Measurements from ENCODE around the gene CNOT2. TPM values are rescaled to one million over a fixed set of nuclear protein-coding genes. Genes with fewer than 3 reads are reported as not detected.

The CNOT2 gene
- total RNA-seq, 6 donors from 2014 or later = 44.1 to 188 (median 98.7) TPM

- H3K27me3 ChIP-seq = no peaks in the 10 kb centered on the region
- WGBS, 2 donors = 84 to 90% methylated on average over 6 of the region's 6 CpGs
- TF ChIP-seq POLR2AphosphoS5 (IDR thresholded peaks at IDR 0.05) (no peak), EP300 (IDR thresholded peaks at IDR 0.05) (no peak), CTCF (IDR thresholded peaks at IDR 0.05) (no peak), POLR2A (IDR thresholded peaks at IDR 0.05) (no peak)
- ATAC-seq (ENCODE audit: low FRiP score in 2 of 2) (no peak), DNase-seq (no peak)
- no peak overlapping the region for H3K27ac ChIP-seq
- H3K36me3 ChIP-seq = no peaks in the 10 kb centered on the region
- peaks cover 0 to 16% (median 5%) of the 10 kb centered on the region in 4 donors for H3K4me1 ChIP-seq
- H3K4me3 ChIP-seq = no peak overlapping the region
- no peaks in the 10 kb centered on the region for H3K9me3 ChIP-seq
Measured at GRCh38 chr12:70264067-70264867, 21.0 kb downstream of the CNOT2 start.

- WGBS, 2 donors = 89 to 90% methylated on average over 1 of the region's 1 CpG
- H3K27me3 ChIP-seq = no peaks in the 10 kb centered on the region
- DNase-seq (no peak), ATAC-seq (ENCODE audit: low FRiP score in 2 of 2) (no peak)
- no peaks in the 10 kb centered on the region for H3K9me3 ChIP-seq
- no peak overlapping the region for H3K27ac ChIP-seq
- H3K4me3 ChIP-seq = no peak overlapping the region
- no peaks in the 10 kb centered on the region for H3K36me3 ChIP-seq
- TF ChIP-seq CTCF (IDR thresholded peaks at IDR 0.05) (no peak), EP300 (IDR thresholded peaks at IDR 0.05) (no peak), POLR2A (IDR thresholded peaks at IDR 0.05) (no peak), POLR2AphosphoS5 (IDR thresholded peaks at IDR 0.05) (no peak)
- H3K4me1 ChIP-seq = peaks cover 0 to 24% (median 3%) of the 10 kb centered on the region in 4 donors
Measured at GRCh38 chr12:70265132-70265531, 21.9 kb downstream of the CNOT2 start.

- Histone ChIP-seq H3K9me3 (no peaks in the 10 kb centered on the region), H3K27me3 (no peaks in the 10 kb centered on the region), H3K4me1 (peaks cover 6 to 44% (median 19%) of the 10 kb centered on the region in 4 donors), H3K36me3 (no peaks in the 10 kb centered on the region), H3K4me3 (no peak overlapping the region), H3K27ac (no peak overlapping the region)
- DNase-seq (no peak), ATAC-seq (ENCODE audit: low FRiP score in 2 of 2) (no peak)
- TF ChIP-seq CTCF (IDR thresholded peaks at IDR 0.05) (no peak), POLR2A (IDR thresholded peaks at IDR 0.05) (no peak), POLR2AphosphoS5 (IDR thresholded peaks at IDR 0.05) (no peak), EP300 (IDR thresholded peaks at IDR 0.05) (no peak)
- WGBS, 2 donors = 58 to 60% methylated on average over 1 of the region's 1 CpG
Measured at GRCh38 chr12:70267550-70267949, 24.3 kb downstream of the CNOT2 start.

- TF ChIP-seq POLR2AphosphoS5 (IDR thresholded peaks at IDR 0.05) = no peak
- TF ChIP-seq EP300 (IDR thresholded peaks at IDR 0.05) = no peak
- no peak for TF ChIP-seq CTCF (IDR thresholded peaks at IDR 0.05)
- TF ChIP-seq POLR2A (IDR thresholded peaks at IDR 0.05) = no peak
- Histone ChIP-seq H3K9me3 (no peaks in the 10 kb centered on the region), H3K27ac (no peak overlapping the region), H3K27me3 (no peaks in the 10 kb centered on the region), H3K4me1 (peaks cover 6 to 40% (median 21%) of the 10 kb centered on the region in 4 donors), H3K4me3 (no peak overlapping the region), H3K36me3 (no peaks in the 10 kb centered on the region)
- no peak for DNase-seq
- 81 to 90% methylated on average over 2 of the region's 2 CpGs for WGBS, 2 donors
- no peak for ATAC-seq (ENCODE audit: low FRiP score in 2 of 2)
Measured at GRCh38 chr12:70268972-70269371, 25.7 kb downstream of the CNOT2 start.

GRCh38 chr12:70270108-70270507, 26.9 kb downstream of the CNOT2 start:
- H3K9me3 ChIP-seq = no peaks in the 10 kb centered on the region
- H3K27ac ChIP-seq = no peak overlapping the region
- H3K4me3 ChIP-seq = no peak overlapping the region
- H3K4me1 ChIP-seq = peaks cover 6 to 34% (median 23%) of the 10 kb centered on the region in 4 donors
- H3K27me3 ChIP-seq = no peaks in the 10 kb centered on the region
- no peak for ATAC-seq (ENCODE audit: low FRiP score in 2 of 2)
- no peak for DNase-seq
- TF ChIP-seq CTCF (IDR thresholded peaks at IDR 0.05) (no peak), EP300 (IDR thresholded peaks at IDR 0.05) (no peak), POLR2A (IDR thresholded peaks at IDR 0.05) (no peak), POLR2AphosphoS5 (IDR thresholded peaks at IDR 0.05) (no peak)
- 25 to 26% methylated on average over 1 of the region's 1 CpG for WGBS, 2 donors
- H3K36me3 ChIP-seq = no peaks in the 10 kb centered on the region

All from upper lobe of left lung (tissue), 6 donors.